Esophagus muscularis mucosa (tissue), 4 donors: ENCODE results near the gene GPR33.

Experiments used
- CTCF ChIP-seq, 3 experiments: fragments of 200-600 bp in 2 of 3; fragments of 450-650 bp in 1 of 3; sonication (generic) in 2 of 3; IDR thresholded peaks; one replicate each; pipeline ENCODE4 v1.5.1; 2017 to 2019; ENCODE audit warnings: antibody characterized with exemption in 3 of 3, mild to moderate bottlenecking in 2 of 3, moderate library complexity in 1 of 3
- EP300 ChIP-seq: sonication (generic); formaldehyde crosslinking; IDR thresholded peaks from one replicate; pipeline ENCODE4 v1.6.1; 2017; ENCODE audit warnings: antibody characterized with exemption
- POLR2A ChIP-seq: fragments of 450-650 bp; IDR thresholded peaks from one replicate; pipeline ENCODE4 v1.6.1; 2017; ENCODE audit warnings: antibody characterized with exemption, moderate library complexity, mild to moderate bottlenecking, low read depth
- POLR2AphosphoS5 ChIP-seq, 2 donors: sonication (generic); formaldehyde crosslinking; IDR thresholded peaks; one replicate each; pipeline ENCODE4 v1.6.1; 2017; ENCODE audit warnings: antibody characterized with exemption in 2 of 2

DNA sequence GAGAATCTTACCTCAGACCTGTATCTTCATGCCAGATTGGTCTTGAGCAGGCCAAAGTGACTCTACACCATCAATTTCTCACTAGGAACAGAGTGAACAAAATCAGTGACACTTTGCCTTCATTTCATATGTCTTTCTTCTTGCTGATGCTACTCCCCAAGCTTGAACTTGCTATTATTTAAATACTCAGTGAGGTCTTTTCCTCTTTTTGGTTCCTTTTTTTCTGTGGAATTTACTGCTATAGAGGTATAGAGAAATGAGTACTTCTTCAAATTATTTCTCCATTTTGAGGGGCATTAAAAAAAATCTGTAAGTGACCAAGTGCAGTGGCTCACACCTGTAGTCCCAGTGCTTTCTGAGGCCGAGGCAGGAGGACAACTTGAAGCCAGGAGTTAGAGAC, at the start of gene GPR33:
- no peak for TF ChIP-seq POLR2A
- TF ChIP-seq POLR2AphosphoS5 (IDR thresholded peaks at IDR 0.05): no peak
- no peak for TF ChIP-seq CTCF (IDR thresholded peaks at IDR 0.05)
- no peak for TF ChIP-seq EP300
